ENCODE results near the gene CMTR2.

The CMTR2 gene

GRCh38 chr16:71242601-71243000, 46.6 kb downstream of the CMTR2 start:
- Histone ChIP-seq H3K27me3 (ENCODE audit: control insufficient read depth, insufficient read depth, low read length) (no peaks in the 10 kb centered on the region), H3K36me3 (ENCODE audit: control insufficient read depth, insufficient read depth, low read length) (no peaks in the 10 kb centered on the region), H3K9ac (ENCODE audit: low read length) (no peak overlapping the region), H3K4me3 (ENCODE audit: low read length) (no peak overlapping the region), H3K4me1 (ENCODE audit: control insufficient read depth, insufficient read depth, low read length) (no peaks in the 10 kb centered on the region), H3K27ac (ENCODE audit: low read depth, low read length) (no peak overlapping the region)

DNA sequence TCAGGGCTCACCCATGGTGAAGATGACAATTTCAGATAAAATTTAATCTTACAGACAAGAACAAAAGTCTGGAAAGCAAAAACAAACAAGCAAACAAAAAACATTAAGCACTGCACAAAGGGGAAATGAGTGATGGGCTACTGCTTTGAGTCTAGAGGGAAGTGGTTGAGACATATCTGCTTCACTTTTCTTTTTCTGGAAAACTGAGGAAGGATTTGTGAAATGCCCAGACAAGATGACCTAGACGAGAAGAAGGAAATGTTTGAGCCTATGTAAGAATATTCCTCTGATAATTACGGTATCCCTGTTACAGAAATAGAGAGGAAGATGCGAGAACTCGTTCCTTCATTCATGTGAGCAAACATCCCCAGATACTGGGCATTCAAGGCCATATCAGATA, 47.2 kb downstream of the CMTR2 start:
- no peak overlapping the region for H3K4me3 ChIP-seq (ENCODE audit: low read length)
- H3K27ac ChIP-seq (ENCODE audit: low read depth, low read length): no peak overlapping the region
- H3K27me3 ChIP-seq (ENCODE audit: control insufficient read depth, insufficient read depth, low read length): no peaks in the 10 kb centered on the region
- no peaks in the 10 kb centered on the region for H3K4me1 ChIP-seq (ENCODE audit: control insufficient read depth, insufficient read depth, low read length)
- no peak overlapping the region for H3K9ac ChIP-seq (ENCODE audit: low read length)
- H3K36me3 ChIP-seq (ENCODE audit: control insufficient read depth, insufficient read depth, low read length): no peaks in the 10 kb centered on the region

Measured in rectal smooth muscle tissue (tissue), 1 donor.